ENCODE measurements around the gene FARSB.
"Not testable (repeated sequence)": the region's sequence is repeated elsewhere in the genome, so short reads cannot be mapped to it uniquely, and the experiment has no call there.

FARSB gene

GRCh38 chr2:222655787-222656525 lies at the start of gene FARSB:
FARSB (minus strand) TSS chr2:222656092; CDS start chr2:222656073, 19 bp downstream.
- peak; percentile 74 to 86 (median 84) for DNase-seq

- DNase-seq = no peak
Measured at GRCh38 chr2:222703886-222704285, 48.0 kb upstream of the FARSB start.

GRCh38 chr2:222703091-222703490 lies 47.2 kb upstream of the FARSB start:
- no peak for DNase-seq

- DNase-seq = no peak
Measured at GRCh38 chr2:222701721-222702131, 45.8 kb upstream of the FARSB start.

GRCh38 chr2:222701233-222701632 lies 45.3 kb upstream of the FARSB start:
- DNase-seq = no peak

GRCh38 chr2:222698276-222698675 lies 42.4 kb upstream of the FARSB start:
- DNase-seq = no peak

- DNase-seq = no peak
Measured at GRCh38 chr2:222693837-222694236, 37.9 kb upstream of the FARSB start.

- not testable (repeated sequence) for DNase-seq
Measured at GRCh38 chr2:222693413-222693812, 37.5 kb upstream of the FARSB start.

GRCh38 chr2:222690564-222691200 lies 34.8 kb upstream of the FARSB start:
- DNase-seq = peak; percentile 14 to 59 (median 41)

GRCh38 chr2:222689322-222689721 lies 33.4 kb upstream of the FARSB start:
- no peak for DNase-seq

- no peak for DNase-seq
Measured at GRCh38 chr2:222688917-222689316, 33.0 kb upstream of the FARSB start.

GRCh38 chr2:222686086-222686750 lies 30.3 kb upstream of the FARSB start:
- no peak for DNase-seq

GRCh38 chr2:222683805-222684204 lies 27.9 kb upstream of the FARSB start:
- no peak for DNase-seq

GRCh38 chr2:222677981-222678380 lies 22.1 kb upstream of the FARSB start:
- DNase-seq = no peak

- DNase-seq = no peak
Measured at GRCh38 chr2:222673883-222674282, 18.0 kb upstream of the FARSB start.

- DNase-seq = no peak
Measured at GRCh38 chr2:222673273-222673672, 17.4 kb upstream of the FARSB start.

- DNase-seq = no peak
Measured at GRCh38 chr2:222672068-222672401, 16.1 kb upstream of the FARSB start.

- no peak for DNase-seq
Measured at GRCh38 chr2:222671259-222672067, 15.6 kb upstream of the FARSB start, which contains the start of gene MOGAT1. MOGAT1 (plus strand) TSS chr2:222671658; CDS start chr2:222671786, 128 bp downstream.

- DNase-seq = no peak
Measured at GRCh38 chr2:222670191-222671038, 14.5 kb upstream of the FARSB start.

- no peak for DNase-seq
Measured at GRCh38 chr2:222669353-222669752, 13.5 kb upstream of the FARSB start.

- no peak for DNase-seq
Measured at GRCh38 chr2:222668494-222669154, 12.7 kb upstream of the FARSB start.

- DNase-seq = no peak
Measured at GRCh38 chr2:222663479-222663878, 7.6 kb upstream of the FARSB start.
